AG09309 (cell line): ENCODE measurements around the gene DIS3L2.

Experiments used
- DNase-seq: peaks from one replicate; pipeline ENCODE4 v3.0.0-alpha.2; 2010; ENCODE audit warnings: low read depth
- H3K4me3 ChIP-seq: 2 replicates; pipeline ENCODE4 v1.5.1; 2011; ENCODE audit warnings: mild to moderate bottlenecking, low read depth, low read length, moderate library complexity; ENCODE audit not compliant: control insufficient read depth
- TF ChIP-seq, protein P1 (sequence below): IDR thresholded peaks from 2 replicates; pipeline ENCODE4 v1.5.1; 2011; ENCODE audit warnings: mild to moderate bottlenecking, low read depth, low read length, inconsistent platforms; ENCODE audit not compliant: insufficient read depth, control insufficient read depth; ENCODE audit errors: missing control alignments

The DIS3L2 gene

DNA sequence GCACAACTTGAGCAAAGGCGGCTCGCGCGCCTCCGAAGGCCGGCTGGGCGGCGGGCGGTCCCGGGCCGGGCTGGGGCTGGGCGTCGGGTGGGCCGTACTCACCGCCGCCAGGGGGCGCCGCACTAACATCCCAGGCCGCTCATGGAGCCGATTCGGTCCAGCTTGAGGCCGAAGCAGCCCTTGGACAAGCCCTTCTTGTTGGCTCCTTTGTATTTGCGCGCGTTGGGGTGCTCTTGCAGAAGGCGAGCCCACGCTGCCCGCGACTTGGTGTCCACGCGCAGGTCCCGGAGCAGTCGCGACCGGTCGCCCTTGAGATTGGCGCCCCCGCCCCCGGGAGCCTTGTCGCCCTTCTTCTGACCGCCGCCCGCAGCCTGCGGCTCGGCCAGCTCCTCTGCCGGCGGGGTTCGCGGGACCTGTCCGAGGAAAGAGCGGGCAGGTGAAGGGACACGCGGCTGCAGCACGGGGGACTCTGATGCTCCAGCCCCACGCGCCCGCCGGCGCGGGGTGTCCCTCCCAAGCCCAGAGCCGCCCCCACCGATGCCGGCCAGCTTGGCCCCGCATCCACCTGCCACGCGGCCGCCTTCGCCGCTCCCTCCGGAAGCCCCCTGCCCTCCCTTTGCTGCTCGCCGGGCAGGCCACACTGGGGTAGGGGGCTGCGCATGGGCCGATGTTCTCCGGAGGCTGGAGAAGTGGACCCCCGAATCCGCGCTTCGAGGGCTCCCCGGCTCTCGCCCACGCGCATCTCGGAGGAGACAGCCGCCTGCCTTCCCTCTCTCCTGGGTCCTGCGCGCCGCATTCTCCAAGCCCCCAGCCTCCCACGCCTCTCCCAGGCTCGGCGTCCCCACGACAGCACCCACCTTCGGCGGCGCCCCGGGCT, 36.0 kb upstream of the DIS3L2 start:
- peak; percentile 61 for DNase-seq
- peak overlapping the region; percentile 41 for H3K4me3 ChIP-seq
- TF ChIP-seq, protein P1, sequence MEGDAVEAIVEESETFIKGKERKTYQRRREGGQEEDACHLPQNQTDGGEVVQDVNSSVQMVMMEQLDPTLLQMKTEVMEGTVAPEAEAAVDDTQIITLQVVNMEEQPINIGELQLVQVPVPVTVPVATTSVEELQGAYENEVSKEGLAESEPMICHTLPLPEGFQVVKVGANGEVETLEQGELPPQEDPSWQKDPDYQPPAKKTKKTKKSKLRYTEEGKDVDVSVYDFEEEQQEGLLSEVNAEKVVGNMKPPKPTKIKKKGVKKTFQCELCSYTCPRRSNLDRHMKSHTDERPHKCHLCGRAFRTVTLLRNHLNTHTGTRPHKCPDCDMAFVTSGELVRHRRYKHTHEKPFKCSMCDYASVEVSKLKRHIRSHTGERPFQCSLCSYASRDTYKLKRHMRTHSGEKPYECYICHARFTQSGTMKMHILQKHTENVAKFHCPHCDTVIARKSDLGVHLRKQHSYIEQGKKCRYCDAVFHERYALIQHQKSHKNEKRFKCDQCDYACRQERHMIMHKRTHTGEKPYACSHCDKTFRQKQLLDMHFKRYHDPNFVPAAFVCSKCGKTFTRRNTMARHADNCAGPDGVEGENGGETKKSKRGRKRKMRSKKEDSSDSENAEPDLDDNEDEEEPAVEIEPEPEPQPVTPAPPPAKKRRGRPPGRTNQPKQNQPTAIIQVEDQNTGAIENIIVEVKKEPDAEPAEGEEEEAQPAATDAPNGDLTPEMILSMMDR = peak; percentile 66

DNA sequence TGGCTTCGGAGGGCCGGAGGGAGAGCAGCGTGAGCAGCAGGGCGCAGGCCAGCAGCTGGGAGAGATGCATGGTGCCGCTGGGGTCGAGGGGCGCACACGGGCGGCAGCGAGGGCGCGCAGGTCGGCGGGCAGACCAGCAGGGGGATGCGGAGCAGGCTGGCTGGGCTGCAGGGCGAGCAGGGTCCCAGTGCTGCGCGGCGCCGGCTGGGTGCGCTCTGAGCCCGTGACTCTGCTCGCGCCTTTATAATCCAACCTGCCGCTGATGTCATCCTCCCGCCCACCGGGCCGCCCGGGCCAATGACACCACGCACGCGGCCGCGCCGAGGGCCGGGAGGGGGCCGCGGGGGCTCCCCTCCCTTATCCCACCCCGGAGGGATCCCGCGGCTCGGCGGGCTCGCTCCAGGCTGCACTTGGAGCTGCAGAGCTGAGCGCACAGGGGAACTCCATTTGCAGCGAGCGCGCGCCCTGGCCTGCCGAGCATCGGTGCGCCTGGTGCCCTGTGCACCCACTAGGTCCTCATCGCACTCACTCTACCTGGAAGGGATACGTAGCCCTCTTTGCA, 35.3 kb upstream of the DIS3L2 start, which contains the start of gene NPPC:
TSS of gene NPPC (minus strand) at position 217 of the 562 bp plus-strand sequence. CDS start at position 70, 147 bp downstream.
- no peak for DNase-seq
- H3K4me3 ChIP-seq = peak within 1 kb of the TSS; percentile 41
- TF ChIP-seq, protein P1 = no peak

DNA sequence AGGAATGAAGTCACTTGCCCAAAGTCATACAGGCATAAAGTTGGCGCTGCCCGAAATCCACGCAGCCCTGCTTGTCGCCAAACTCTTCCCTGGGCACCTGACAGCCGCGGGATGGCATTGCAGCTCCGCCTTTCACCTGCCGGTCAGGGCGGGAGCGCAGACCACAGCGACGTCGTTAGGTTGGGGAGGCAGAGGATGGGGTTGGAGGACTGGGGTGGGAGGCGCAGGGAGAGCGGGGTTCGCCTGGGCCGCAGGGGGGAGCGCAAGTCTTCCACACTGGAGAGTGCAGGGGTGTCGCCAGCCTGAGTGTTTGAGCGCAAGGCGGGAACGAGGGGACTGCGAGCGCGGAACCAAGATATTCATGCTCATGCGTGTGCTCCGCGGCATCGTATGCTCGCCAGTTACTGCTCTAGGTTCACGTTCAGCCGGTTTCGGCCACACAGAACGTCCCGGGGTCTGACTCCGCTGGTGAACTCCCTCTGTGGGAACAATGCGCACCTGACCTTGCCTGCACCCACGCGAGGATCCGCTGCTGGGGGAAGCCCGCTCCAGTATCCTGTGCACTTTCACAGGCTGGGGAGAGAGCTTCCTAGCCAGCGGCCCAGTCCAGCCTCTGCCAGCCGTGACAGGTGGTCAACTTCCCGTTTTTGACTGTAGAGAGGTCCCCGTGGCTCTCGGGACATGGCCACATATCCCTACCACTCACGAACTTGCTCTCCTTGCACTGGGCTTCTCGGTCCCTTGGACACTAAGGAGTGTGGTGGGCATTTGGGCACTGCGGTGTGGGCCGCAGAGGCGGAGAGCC, 34.5 kb upstream of the DIS3L2 start:
- H3K4me3 ChIP-seq = peak overlapping the region; percentile 5
- TF ChIP-seq, protein P1 = no peak
- no peak for DNase-seq

DNA sequence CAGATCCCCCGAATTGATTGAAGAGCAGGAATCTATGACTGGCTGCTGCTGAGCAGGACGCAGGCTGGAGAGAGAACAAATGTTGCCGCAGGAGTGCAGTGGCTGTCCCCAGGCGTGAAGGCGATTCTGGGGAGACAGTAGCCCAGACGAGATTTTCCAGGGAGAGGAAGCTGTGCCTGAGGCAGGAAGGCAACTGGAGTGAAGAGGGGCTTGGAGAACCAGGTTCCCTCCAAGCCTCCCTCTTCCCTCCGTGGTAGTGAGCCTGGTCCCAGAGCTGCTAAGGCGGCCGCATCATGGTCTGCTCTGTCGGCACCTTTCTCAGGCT, 34.0 kb upstream of the DIS3L2 start:
- H3K4me3 ChIP-seq = no peak overlapping the region
- no peak for DNase-seq

DNA sequence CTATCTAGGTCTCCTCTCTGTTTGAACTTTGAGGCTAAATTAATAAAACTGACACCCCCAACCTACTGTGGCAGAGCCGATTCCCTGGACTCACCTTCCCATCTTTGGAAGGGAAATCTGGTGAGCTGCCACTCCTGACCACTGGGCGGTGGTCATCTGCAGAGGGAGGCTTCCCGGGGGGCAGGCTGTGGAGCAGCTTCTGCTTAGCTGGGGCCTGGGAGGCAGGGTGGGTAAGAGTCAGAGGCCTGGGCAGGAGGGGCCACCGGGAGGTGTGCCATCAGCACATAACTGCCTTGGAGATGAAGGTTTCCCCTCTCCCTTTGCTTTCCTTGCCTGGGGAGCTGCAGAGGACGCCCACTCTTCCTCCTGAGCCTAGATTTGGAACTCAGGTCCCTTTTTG, 33.0 kb upstream of the DIS3L2 start:
- H3K4me3 ChIP-seq = no peak overlapping the region
- DNase-seq = no peak
- TF ChIP-seq, protein P1 = peak; percentile 11

More for the DNA sequence above, 34.0 kb upstream of the DIS3L2 start:
- TF ChIP-seq, protein P1 = no peak

DNA sequence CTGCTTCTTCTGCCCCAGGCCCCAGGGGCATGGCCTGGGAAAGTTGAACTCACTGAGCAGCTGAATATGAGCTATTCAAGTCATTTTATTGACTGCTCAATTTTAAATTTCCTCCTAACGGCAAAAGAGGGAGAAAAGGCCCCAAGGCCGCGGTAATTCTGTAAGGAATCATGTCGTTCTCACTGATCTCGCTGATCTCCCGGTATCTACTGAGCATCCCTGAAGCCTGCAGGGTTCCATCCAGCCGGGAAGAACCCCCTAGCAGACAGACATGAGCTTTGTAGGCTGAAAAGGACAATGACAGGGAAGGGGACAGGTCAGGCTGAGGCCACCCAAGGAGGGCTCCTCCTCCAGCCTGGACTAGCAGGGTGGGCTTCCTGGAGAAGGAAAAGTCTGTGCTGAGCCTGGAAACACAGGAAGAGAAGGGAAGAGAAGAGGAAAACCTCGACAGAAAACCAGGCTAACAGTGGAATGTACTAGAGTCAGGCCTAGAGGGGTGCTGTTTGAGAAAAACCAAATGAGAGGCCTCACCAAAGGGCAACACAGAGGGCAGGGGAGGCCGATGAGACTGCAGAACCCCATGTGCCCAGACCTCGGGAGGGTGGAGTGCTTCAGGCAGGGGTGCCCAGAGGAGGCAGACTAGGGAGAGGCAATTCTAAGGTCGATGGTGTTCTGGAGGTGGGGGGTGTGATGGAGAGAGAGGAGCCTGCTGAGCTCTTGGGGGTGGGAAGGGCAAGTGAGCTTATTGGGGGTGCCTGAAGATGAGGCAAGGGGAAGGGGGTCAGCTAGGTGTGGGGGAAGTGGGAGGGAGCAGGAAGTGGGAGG, 32.4 kb upstream of the DIS3L2 start:
- H3K4me3 ChIP-seq = no peak overlapping the region
- TF ChIP-seq, protein P1 = no peak
- DNase-seq = no peak
